Midbrain (tissue), 1 donor: ENCODE data around the gene MICB.
"Not testable (repeated sequence)": the region's sequence is repeated elsewhere in the genome, so short reads cannot be mapped to it uniquely, and the experiment has no call there.

ENCODE experiments used
- DNase-seq: peaks from one replicate; lab custom pipeline; 2025; lab: John Stamatoyannopoulos, UW

Gene MICB

DNA sequence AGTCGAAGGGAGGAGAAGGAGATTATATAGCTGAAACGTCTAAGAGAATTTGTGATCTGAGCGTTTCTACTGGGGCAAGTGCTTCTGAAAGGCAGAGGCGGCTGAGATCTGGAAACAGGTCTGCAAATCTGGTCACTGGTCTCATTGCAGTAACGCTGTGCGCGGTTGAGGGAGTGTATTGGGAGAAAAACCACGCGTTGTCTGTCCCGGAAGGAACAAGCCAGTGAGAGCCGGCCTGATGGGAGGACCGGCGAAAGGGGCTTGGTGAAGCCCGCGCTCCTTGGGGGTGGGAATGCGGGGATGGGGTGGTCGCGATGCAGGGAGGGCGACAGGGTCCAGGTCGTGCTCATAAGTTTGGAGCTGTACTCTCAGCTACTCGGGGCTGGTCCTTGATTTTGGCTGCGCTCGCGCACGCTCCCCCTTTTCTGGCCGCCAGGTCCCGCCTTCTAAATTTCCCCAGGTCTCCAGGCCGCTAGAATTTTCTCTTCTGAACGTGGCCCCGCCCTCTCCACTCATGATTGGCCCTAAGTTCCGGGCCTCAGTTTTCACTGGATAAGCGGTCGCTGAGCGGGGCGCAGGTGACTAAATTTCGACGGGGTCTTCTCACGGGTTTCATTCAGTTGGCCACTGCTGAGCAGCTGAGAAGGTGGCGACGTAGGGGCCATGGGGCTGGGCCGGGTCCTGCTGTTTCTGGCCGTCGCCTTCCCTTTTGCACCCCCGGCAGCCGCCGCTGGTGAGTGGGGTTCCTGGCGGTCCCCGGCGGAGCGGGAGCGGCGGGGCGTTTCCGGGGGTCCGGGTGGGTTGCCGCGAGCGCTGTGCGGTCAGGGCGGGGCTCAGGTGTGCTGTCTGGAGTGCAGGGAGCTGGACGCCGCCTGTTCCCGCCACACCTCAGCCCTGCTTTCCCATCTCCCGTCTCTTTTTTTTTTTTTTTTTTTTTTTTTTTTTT is at the start of gene MICB:
MICB (plus strand) TSS at position 615 of the 946 bp plus-strand sequence; CDS start at position 664, 49 bp downstream.
- DNase-seq: no peak

DNA sequence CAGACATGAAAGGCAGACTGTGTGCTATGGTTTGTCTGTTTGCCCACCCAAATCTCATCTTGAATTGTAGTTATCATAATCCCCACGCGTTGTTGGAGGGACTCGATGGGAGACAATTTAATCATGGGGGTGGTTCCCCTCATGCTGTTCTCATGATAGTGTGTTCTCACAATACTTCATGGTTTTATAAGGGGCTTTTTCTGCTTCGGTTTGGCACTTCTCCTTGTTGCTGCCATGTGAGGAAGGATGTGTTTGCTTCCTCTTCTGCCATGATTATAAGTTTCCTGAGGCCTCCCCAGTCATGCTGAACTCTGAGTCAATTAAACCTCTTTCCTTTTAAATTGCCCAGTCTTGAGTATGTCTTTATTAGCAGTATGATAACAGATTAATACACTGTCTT is 47.2 kb upstream of the MICB start:
- DNase-seq: no peak

DNA sequence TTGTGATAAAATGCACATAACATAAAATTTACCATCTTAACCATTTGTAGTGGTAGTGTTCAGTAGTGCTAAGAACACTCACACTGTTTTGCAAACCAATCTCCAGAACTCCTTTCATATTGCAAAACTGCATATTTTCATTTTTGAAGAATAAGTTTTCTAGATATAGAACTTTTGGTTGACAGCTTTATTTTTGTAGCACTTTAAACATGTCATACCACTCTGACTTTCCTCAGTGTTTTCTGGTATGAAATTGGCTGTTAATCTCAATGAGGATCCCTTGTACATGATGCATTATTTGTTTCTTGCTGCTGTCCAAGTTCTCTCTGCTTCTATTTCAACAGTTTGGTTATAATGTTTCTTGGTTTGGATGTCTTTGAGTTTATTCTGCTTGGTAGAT is 45.1 kb upstream of the MICB start:
- no peak for DNase-seq

DNA sequence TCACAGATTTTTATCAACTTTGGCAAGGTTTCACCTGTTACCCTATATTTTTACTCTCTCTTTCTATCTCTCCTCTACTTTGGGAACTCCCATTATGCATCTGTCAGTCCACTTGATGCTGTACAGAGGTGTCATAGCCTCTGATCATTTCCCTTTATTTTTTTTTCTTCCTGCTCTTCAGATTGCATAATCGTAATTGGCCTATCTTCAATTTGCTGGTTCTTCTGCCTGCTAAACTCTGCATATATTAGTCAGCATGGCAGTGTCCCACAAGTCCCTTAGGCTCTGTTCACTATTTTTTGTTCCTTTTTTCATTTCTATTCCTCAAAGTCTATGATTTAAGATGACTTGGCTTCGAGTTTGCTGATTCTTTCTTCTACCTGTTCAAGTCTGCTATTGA is 44.7 kb upstream of the MICB start:
- no peak for DNase-seq

GRCh38 chr6:31459864-31460263 is 38.1 kb upstream of the MICB start:
- DNase-seq: not testable (repeated sequence)

GRCh38 chr6:31460361-31461025 is 37.5 kb upstream of the MICB start:
- DNase-seq: no peak

- no peak for DNase-seq
Observed at GRCh38 chr6:31462026-31462963, 35.6 kb upstream of the MICB start.

DNA sequence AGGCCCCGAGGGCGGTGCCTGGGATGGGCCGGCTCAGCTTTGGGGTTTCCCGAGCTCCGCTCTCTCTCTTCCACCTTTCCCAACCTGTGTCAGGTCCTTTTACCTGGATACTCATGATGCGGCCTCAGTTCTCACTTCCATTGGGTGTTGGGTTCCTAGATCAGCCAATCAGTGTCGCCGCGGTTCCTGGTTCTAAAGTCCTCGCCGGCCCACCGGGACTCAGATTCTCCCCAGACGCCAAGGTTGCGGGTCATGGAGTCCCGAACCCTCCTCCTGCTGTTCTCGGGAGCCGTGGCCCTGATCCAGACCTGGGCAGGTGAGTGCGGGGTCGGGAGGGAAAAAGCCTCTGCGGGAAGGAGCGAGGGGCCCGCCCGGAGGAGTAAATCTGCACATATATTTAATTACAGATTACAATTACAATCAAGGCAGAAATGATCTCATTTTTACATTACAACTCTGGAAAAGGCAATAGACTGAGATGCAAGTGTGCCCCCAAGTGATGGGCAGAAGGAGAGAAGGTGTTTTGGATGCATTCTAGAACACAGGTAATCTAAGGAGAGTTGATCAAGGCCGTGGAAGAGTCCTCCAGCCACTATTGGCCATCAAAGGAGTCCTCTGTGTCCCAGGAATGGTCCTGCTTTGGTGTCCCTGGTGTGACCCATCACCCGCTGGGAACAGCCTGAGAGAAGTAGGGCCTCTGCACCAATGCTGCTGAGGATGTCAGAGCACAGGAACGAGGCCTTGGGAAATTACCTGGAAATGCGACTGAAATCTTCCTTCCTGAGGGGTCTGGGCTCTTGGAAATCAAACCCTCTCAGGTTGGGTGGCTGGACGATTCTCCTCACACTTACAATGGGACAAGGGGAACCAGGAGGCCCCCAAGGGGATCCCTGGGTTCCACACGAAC is 34.7 kb upstream of the MICB start:
- DNase-seq: peak; percentile 63

- DNase-seq: no peak
Observed at GRCh38 chr6:31464252-31465184, 33.4 kb upstream of the MICB start.

DNA sequence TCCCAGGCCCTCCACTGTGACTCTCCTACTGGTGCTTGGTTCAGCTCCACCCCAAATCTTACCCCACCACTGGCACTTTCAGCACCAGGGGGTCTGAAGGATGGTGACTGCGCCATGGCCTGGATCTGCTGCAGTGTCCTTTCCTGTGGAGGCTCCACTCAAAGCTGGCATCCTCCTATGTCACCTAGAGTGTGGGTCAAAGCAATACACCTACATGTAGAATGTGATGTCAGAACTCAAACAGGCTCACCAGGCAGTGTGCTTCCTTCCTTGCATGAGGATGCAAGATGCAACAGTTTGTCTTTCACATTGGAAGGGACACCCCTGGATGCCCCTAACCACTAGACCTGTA is 32.8 kb upstream of the MICB start:
- no peak for DNase-seq

DNA sequence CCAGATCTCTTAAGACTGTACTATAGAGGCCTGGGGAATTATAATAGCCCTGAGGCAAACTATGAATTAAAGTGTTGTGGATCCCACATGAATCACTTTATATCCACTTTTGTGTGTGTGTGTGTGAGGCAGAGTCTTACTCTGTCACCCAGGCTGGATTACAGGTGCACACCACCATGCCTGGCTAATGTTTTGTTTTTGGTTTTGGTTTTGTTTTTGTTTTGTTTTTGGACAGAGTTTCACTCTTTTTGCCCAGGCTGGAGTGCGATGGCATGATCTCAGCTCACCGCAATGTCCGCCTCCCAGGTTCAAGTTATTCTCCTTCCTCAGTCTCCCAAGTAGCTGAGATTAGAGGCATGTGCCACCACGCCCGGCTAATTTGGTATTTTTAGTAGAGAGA is 32.2 kb upstream of the MICB start:
- DNase-seq: no peak

- no peak for DNase-seq
Observed at GRCh38 chr6:31466466-31466865, 31.5 kb upstream of the MICB start.

- DNase-seq: no peak
Observed at GRCh38 chr6:31467151-31467550, 30.8 kb upstream of the MICB start.

DNA sequence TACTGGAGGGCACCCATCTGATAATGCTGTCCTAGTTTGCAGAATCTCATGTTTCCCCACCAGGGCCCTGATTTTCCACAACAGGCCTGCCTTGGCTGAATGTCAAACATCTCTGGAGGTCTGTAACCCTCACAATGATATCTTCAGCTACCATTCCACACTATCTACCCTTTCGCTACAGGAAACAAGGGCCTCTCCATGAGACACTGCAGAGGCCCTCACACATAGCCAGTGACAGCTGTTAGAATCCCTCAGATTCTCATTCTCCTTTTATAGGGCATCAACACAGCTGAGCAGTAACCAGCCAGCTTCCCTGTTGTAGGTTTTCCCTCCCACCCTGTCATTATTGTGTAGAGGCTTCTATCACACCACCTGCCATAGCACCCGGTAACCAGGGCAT is 29.6 kb upstream of the MICB start:
- DNase-seq: no peak

DNA sequence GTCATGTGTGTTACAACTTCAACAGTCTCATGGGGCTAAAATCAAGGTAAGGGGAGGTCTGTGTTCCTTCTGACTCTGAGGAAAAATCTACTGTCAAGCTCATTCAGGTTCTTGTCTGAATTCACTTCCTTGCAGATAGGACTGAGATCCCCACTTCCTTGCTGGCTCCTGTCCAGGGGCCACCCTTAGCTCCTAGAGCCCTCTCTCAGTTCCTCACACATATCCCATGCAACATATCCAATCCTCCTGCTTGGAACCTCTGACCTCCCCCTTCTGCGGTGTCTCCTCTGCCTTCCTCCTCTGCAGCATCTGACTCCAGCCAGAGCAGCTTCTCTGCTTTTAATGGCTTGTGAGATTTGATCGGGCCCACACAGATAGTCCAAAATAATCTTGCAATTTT is 27.1 kb upstream of the MICB start:
- no peak for DNase-seq

- no peak for DNase-seq
Observed at GRCh38 chr6:31471711-31472110, 26.2 kb upstream of the MICB start.

GRCh38 chr6:31472259-31472658 is 25.7 kb upstream of the MICB start:
- no peak for DNase-seq

GRCh38 chr6:31473244-31473643 is 24.7 kb upstream of the MICB start:
- no peak for DNase-seq

GRCh38 chr6:31473780-31474761 is 23.9 kb upstream of the MICB start:
- no peak for DNase-seq
